GM12872 (cell line): ENCODE results near the gene BCL2L1.

ENCODE experiments used
- TF ChIP-seq, protein P1 (sequence below): IDR thresholded peaks from 3 replicates; pipeline ENCODE4 v1.5.1; 2011; ENCODE audit warnings: low read depth, mild to moderate bottlenecking, low read length, moderate library complexity; ENCODE audit not compliant: insufficient read depth

The BCL2L1 gene

DNA sequence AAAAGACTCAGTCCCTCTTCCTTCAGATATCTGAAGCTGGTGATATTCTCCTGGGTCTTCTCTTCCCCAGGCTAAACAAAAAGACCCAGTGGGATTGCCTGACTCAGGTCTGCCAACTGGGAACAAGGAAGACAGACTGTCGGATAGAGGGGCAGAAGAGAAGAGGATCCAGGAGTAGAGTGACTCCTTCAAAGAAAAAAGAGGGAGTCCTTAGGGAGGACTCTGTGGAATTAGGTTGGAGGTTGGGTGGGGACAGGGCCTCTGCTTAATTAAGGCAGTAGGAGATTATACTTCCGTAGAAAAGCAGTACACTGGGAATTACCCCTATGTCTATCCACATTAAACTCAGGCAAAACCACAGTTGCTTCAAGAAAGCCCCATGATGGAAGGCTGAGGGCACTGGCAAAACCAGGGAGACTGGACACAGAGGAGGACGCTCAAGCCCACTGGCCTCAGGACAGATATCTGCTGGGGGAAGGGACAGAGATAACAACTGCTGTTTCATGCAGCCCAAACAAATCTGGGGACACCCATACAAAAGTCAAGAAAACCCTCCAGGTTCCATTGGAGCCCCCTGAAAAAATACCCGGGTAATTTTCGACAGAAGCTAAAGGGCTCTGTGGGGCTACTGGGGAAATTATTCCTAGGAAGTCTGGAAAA lies 5.7 kb downstream of the BCL2L1 start:
- TF ChIP-seq, protein P1, sequence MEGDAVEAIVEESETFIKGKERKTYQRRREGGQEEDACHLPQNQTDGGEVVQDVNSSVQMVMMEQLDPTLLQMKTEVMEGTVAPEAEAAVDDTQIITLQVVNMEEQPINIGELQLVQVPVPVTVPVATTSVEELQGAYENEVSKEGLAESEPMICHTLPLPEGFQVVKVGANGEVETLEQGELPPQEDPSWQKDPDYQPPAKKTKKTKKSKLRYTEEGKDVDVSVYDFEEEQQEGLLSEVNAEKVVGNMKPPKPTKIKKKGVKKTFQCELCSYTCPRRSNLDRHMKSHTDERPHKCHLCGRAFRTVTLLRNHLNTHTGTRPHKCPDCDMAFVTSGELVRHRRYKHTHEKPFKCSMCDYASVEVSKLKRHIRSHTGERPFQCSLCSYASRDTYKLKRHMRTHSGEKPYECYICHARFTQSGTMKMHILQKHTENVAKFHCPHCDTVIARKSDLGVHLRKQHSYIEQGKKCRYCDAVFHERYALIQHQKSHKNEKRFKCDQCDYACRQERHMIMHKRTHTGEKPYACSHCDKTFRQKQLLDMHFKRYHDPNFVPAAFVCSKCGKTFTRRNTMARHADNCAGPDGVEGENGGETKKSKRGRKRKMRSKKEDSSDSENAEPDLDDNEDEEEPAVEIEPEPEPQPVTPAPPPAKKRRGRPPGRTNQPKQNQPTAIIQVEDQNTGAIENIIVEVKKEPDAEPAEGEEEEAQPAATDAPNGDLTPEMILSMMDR: no peak

DNA sequence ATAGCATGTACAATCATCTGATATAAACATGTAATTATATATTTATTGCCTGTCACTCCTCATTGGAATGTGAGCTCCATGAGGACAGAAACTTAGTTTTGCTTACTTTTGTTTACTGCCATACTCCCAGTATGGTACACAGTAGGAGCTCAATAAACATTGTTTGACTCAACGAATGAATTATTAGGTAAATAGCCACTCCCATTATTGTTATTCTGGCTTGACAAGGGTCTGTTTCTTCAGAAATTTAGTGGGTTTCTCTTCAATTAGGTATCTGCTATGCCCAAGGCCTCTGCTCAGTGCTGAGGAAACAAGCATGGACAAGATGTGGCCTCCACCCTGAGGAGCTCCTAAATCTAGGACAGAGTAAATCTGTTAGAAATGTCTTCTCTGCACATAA lies 6.3 kb downstream of the BCL2L1 start:
- TF ChIP-seq, protein P1: no peak

DNA sequence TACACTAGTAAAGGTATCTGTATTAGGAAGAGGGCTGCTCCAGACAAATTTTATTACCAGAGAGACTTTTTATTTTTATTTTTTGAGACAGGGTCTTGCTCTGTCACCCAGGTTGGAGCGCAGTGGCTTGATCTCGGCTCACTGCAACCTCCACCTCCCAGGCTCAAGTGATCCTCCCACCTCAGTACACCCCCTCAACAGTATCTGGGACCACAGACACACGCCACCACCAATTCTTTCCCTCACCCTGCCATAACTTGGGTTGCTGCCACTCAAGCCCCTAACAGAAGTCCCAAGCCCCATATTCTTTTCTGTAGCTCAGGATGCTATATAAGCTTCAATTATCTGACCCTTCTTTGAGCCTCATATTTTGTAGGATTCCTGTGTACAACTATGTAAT lies 6.9 kb downstream of the BCL2L1 start:
- TF ChIP-seq, protein P1: no peak

DNA sequence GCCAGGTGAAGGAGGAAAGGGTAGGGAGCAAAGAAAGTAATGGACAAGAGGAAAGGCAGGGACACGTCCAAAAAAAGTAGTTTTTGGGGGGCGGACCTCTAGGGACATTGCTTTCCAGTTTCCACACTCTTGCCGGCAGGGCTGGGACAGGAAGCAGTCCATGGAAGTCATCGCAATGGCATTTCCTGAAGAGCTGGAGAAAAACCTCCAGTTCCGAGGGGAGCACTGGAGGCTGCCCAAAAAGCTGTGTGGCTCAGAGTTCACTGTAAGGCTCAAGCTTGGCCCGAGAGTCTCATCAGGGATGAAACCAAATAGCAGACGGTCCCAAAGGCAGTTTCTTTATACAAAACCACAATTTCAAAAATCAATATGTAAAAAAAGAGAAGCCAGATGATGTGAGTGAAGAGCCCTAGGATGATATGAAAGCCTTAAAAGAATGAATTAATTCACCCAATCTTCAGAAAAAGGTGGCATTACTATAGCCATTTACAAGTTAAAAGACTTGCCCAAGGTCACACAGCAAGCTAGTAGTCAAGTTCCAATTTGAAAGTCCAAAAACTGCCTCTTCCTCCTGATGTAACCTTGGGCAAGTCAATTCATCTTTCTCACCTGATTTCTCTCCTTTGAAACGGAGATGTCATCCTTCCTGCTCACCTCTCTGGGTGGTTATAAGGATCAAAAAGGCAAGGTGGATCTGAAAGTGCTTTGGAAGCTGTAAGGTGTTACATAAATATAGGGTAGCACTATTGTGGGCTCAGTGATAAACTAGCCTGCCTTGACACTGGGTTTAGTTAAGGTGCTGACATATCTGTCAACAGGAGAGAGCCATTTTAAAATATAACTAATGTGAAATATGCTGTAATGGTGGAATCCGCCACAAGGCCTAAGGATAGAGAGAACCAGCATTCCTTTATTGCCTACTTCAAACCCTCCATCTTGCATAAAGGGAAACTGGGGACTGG lies 9.1 kb downstream of the BCL2L1 start:
- TF ChIP-seq, protein P1: no peak

DNA sequence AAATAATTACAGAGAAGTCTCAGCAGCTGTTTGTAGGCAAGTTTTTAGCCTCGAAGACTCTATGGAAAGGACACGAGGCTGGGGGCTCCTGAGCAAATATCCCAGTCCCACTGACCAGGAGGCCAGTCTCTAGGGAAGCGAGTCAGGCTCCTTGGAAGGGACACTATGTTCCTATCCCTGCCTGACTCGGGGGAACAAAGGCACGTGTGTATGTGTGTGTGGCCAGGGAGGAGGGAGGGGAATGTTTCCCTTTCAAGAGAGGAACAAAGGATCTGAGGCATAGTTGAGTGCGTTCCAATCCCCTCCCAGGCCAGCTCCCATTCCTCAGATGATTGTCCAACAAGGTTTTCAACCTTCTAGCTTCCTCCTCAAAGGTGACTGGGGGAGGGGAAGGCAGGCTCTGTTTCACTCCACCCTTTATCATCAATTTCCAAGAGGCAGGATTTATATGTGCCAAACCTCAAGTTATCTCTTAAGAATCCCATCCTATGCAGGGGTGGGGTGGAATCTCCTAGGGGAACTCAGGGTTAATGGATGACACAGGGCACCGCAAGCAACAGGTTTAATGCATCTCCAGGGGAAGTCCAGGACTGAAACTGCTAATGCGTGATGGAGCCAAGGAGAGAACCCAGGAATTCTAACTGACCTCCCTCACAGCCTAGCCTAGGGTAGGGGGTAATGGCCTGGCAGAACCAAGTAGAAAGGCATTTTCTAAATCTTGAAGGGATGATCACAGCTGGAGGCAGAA lies 9.9 kb downstream of the BCL2L1 start:
- TF ChIP-seq, protein P1: no peak

DNA sequence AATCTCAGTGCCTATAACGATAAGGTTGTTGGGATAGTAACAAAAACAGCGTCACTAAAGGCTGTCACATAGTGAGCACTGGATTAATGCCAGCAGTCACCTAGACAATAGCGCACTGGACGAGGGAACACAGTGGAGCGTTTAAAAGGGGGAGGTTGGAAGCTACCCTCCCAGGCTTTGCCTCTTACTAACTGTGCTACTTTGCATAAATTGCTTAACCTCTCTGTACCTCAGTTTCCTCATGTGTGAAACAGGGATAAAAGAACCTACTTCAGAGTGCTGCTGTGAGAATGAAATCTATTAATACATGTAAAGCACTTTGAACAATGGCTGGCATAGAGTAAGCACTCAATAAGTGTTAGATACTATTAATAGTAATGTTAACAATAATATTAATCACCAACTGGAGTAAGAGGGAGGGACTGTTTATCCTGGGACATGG lies 10.5 kb downstream of the BCL2L1 start:
- TF ChIP-seq, protein P1: no peak
